HG03378 (cell line): ENCODE results near the gene RWDD3.

Source experiments
- ATAC-seq: cut with Tn5 transposase; IDR thresholded peaks from one replicate; pipeline ENCODE4 v1.9.1; 2021; ENCODE audit warnings: mild to moderate bottlenecking, moderate library complexity; ENCODE audit not compliant: unreplicated experiment

RWDD3 gene

DNA sequence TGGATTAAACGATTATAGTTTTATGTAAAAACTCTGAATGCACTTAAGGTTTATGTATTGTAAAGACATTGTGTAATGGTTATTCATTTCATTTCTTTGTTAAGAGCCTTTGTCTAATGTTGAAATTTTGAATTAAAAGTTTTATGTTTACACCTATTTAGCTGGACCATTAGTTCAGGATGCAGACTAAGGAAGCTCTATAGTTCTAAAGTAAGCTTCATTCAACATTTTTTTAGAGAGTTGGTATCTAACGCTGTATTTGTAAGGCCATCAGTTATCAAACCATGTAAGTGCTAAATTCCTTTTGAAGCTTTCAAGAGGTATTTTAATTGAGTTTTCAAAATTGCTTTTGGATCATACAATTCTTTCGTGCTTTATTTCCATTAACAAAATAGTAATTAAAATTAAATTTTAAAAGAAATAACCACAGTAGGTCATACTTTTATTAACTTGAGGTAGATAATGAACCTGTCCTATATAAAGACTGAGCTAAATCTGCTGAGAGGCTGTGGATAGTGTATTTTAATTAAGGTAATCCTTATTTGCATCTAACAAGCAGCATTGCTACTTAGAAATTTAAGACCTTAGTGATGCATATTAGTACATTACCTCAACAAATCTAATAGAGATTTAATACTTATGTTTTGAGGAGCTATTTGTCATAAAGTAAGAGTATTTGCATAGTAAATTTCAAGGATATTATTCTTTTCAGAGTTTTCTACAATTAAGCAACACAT is 47.9 kb downstream of the RWDD3 start:
- no peak for ATAC-seq

DNA sequence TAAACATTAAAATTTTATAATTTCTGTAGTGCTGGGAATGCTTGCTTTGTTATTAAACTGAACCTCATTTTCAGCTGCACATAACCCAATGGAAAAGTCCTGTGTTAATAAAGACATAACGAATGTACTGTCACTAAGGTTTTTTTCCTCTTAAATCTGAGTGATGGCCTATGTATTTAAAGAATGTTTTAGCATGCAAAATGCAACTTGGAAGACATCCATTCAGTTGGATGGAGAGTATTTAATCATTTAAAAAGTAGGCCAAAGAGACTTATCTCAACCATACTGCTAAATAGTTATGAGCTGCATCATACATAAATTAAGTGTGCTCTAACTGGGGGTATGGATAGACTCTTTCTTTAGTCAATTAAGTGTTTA is 48.5 kb downstream of the RWDD3 start:
- ATAC-seq = no peak

DNA sequence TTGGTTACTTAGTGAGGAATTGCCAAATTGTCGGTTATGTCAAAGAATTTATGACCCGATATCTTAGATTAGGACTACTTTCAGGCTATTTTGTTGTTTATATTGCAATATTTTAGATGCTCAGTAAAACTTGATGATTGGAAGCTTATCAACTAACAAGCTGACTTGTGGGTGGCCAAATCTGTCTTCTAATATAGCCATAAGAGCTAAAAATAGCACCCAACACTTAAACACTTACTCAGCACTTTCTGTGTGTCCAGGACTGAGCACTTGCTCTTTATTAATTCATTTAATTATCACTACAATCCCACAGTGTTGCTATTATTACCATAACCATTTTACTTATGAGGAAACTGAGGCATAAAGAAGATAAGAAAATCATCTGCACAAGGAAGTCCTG is 50.4 kb downstream of the RWDD3 start:
- ATAC-seq = no peak

DNA sequence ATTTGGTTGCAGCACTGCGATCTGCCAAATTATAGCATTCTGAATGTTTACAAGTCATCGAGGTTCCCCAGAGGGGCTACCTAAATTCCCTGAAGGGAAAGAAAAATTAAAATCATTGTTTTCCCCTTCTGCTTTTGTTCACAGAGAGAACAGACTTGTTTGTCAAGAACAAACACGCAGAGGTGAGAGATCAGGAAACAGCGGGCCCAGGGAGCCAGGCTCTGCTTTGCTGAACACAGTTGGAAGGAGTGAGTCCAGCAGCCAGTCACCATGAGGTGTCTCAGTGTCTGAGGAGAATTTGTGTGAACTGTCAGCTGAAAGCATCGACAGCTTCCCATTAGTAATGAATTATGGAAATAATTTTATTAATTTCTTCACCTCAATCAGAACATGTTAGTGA is 52.5 kb downstream of the RWDD3 start:
- ATAC-seq = no peak

DNA sequence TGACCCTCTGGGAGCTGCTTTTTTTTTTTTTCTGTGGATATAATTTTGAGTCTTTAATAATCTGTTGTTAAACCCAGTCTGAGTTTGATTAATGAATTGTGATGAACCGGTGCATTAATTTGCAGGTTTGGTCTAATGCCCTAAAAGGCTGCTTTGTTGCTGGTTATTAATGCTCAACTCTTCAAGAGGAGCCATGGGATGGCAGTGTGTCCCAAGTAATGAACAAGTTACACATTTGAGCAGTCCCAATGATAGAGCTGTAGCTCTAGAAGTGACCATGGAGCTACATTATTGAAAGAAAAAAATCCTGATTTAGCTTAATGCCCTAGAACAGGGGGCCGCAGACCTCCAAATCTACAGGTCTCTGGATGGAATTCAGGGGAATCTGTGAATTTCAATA is 53.1 kb downstream of the RWDD3 start:
- no peak for ATAC-seq

DNA sequence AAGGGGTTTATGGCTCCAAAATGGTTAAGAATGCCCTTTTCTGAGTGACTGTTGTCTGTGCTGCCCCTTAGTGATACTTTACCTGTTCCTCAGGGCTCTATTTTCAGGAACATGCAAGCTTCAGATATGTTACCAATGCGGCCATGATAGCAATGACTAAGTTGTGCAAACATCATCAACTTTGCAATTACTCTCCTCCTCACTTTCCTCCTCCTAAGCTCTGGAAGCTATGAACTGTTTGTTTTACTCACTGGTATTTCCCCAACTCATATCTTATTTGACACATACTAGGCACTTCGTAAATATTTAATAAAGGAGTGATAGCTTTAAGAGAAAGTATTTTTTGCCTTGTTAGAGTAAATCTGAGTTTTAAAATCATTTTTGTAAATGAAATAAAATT is 53.8 kb downstream of the RWDD3 start:
- no peak for ATAC-seq
